Measurements from ENCODE around the gene ZFAND3. TPM values are rescaled to one million over a fixed set of nuclear protein-coding genes. Genes with fewer than 3 reads are reported as not detected.
A peak's percentile ranks its signal among the peaks of the same experiment; 100 is the strongest.

ZFAND3 gene
- total RNA-seq, 1 donor from 2014 or later, result 56.3 TPM

GRCh38 chr6:37826993-37827392 lies 7.5 kb downstream of the ZFAND3 start:
- H3K36me3 Mint-ChIP-seq (ENCODE audit: low read depth), result peaks cover 7% of the 10 kb centered on the region
- ChIA-PET CTCF (interaction anchor here (1.6 kb wide), 1 partner anchor 36 kb away, joined by 5 read pairs; no protein-coding TSS in a partner anchor), POLR2A (interaction anchor here (2.0 kb wide), 1 partner anchor 8 kb away, joined by 8 read pairs; the partner anchor contains the start of gene ZFAND3)
- no peak for ATAC-seq (ENCODE audit: low read depth)
- no peaks in the 10 kb centered on the region for H3K9me3 Mint-ChIP-seq
- H3K4me3 Mint-ChIP-seq, result no peak overlapping the region
- intact Hi-C loops (cut with micrococcal nuclease), result no loop called here
- no peak for DNase-seq
- TF ChIP-seq CTCF (IDR thresholded peaks at IDR 0.05), result no peak
- no peak overlapping the region for H3K27ac Mint-ChIP-seq
- H3K27me3 Mint-ChIP-seq, result no peaks in the 10 kb centered on the region
- peaks cover 82% of the 10 kb centered on the region for H3K4me1 Mint-ChIP-seq

- no peak overlapping the region for H3K27ac Mint-ChIP-seq
Observed at GRCh38 chr6:37827603-37828265, 8.2 kb downstream of the ZFAND3 start.

GRCh38 chr6:37830225-37830624 lies 10.7 kb downstream of the ZFAND3 start:
- Mint-ChIP-seq H3K36me3 (ENCODE audit: low read depth) (peaks cover 16% of the 10 kb centered on the region), H3K9me3 (peaks cover 4% of the 10 kb centered on the region), H3K27ac (no peak overlapping the region), H3K4me3 (no peak overlapping the region), H3K4me1 (peaks cover 70% of the 10 kb centered on the region), H3K27me3 (no peaks in the 10 kb centered on the region)
- DNase-seq, result no peak
- ChIA-PET CTCF (no interaction called here), POLR2A (interaction anchor here (2.3 kb wide), 1 partner anchor 11 kb away, joined by 15 read pairs; the partner anchor contains the start of gene ZFAND3)
- ATAC-seq (ENCODE audit: low read depth), result peak; percentile 76
- intact Hi-C loops (cut with micrococcal nuclease), result no loop called here
- TF ChIP-seq CTCF (IDR thresholded peaks at IDR 0.05), result no peak

More at GRCh38 chr6:37827603-37828265, 8.2 kb downstream of the ZFAND3 start:
- peaks cover 7% of the 10 kb centered on the region for H3K36me3 Mint-ChIP-seq (ENCODE audit: low read depth)
- no peak for ATAC-seq (ENCODE audit: low read depth)
- H3K9me3 Mint-ChIP-seq, result no peaks in the 10 kb centered on the region
- H3K27me3 Mint-ChIP-seq, result no peaks in the 10 kb centered on the region
- POLR2A ChIA-PET, result interaction anchor here (0.6 to 2.0 kb wide), 2 partner anchors 9 to 367 kb away, joined by 5 to 8 read pairs; partner anchors contain the start of gene ZFAND3
- TF ChIP-seq CTCF (IDR thresholded peaks at IDR 0.05), result no peak
- H3K4me1 Mint-ChIP-seq, result peaks cover 82% of the 10 kb centered on the region
- CTCF ChIA-PET, result interaction anchor here (1.6 kb wide), 1 partner anchor 37 kb away, joined by 5 read pairs; no protein-coding TSS in a partner anchor
- no peak for DNase-seq
- intact Hi-C loops (cut with micrococcal nuclease), result no loop called here
- H3K4me3 Mint-ChIP-seq, result no peak overlapping the region

GRCh38 chr6:37831457-37831856 lies 11.9 kb downstream of the ZFAND3 start:
- ChIA-PET CTCF (no interaction called here), POLR2A (interaction anchor here (2.3 kb wide), 1 partner anchor 12 kb away, joined by 15 read pairs; the partner anchor contains the start of gene ZFAND3)
- Mint-ChIP-seq H3K27ac (no peak overlapping the region), H3K27me3 (no peaks in the 10 kb centered on the region), H3K4me3 (no peak overlapping the region), H3K36me3 (ENCODE audit: low read depth) (peaks cover 14% of the 10 kb centered on the region), H3K9me3 (peaks cover 4% of the 10 kb centered on the region), H3K4me1 (peaks cover 69% of the 10 kb centered on the region)
- ATAC-seq (ENCODE audit: low read depth), result no peak
- no peak for DNase-seq
- no peak for TF ChIP-seq CTCF (IDR thresholded peaks at IDR 0.05)
- intact Hi-C loops (cut with micrococcal nuclease), result no loop called here

GRCh38 chr6:37835923-37836322 lies 16.4 kb downstream of the ZFAND3 start:
- intact Hi-C loops (cut with micrococcal nuclease), result no loop called here
- peaks cover 54% of the 10 kb centered on the region for H3K4me1 Mint-ChIP-seq
- ATAC-seq (ENCODE audit: low read depth), result no peak

More at GRCh38 chr6:37835923-37836322, 16.4 kb downstream of the ZFAND3 start:
- H3K36me3 Mint-ChIP-seq (ENCODE audit: low read depth), result peaks cover 27% of the 10 kb centered on the region
- no peaks in the 10 kb centered on the region for H3K27me3 Mint-ChIP-seq
- POLR2A ChIA-PET, result no interaction called here
- H3K9me3 Mint-ChIP-seq, result peaks cover 8% of the 10 kb centered on the region
- no peak for DNase-seq
- CTCF ChIA-PET, result no interaction called here
- no peak overlapping the region for H3K4me3 Mint-ChIP-seq
- H3K27ac Mint-ChIP-seq, result peak overlapping the region; percentile 22
- no peak for TF ChIP-seq CTCF (IDR thresholded peaks at IDR 0.05)
